Fibroblast of gingiva (primary cell): Measurements from ENCODE around the gene IFT57.
A peak's percentile ranks its signal among the peaks of the same experiment; 100 is the strongest.
"Not testable (repeated sequence)": the region's sequence is repeated elsewhere in the genome, so short reads cannot be mapped to it uniquely, and the experiment has no call there.

Experiments
- DNase-seq: peaks from one replicate; pipeline ENCODE4 v3.0.0-alpha.2; 2011; ENCODE audit warnings: low read depth

The IFT57 gene

DNA sequence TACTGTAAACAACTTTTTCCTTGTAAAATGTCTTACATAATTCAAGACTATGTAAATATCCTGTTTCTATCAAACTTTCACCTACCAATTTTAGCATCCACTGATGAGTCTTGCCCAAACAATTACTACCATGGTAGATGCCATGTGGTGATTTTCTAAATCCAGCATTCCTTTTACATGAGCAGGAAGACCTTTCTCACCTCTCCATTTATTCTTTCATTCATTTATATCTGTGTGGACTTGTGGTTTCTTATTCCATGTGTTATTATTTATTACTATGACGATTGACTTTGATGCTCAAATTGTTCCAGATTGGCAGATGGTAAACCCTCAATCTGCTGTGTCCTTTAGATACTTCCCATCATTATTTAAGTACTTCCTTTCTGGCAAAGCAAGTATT lies 62.4 kb downstream of the IFT57 start:
- DNase-seq, result peak; percentile 41

DNA sequence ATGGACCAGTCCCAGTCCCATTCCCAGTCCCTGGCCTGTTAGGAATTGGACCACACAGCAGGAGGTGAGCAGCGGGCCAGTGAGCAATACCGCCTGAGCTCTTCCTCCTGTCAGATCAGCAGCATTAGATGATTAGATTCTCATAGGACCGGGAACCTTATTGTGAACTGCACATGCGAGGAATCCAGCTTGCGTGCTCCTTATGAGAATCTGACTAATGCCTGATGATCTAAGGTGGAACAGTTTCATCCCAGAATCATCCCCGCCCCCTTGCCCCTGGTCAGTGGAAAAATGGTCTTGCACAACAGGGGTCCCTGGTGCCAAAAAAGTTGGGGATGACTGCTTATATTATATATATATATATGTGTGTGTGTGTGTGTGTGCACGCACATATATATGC lies 63.1 kb downstream of the IFT57 start:
- DNase-seq, result no peak

DNA sequence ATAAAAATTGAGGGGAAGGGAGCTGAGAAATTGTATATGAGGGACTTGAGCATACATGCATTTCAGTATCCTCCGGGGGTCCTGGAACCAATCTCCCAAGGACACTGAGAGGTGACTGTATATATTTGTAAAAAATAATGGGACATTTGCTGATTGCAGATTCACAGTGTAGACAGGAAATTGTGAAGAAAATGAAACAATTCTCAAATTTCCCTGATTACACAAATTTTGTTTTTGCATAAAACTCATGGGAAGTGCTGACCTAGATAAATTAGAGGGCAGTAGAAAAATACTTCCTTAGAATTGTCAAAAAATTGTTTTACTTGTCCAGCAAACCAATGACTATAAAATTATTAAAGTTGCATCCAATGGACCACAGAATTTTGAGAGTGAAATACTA lies 64.0 kb downstream of the IFT57 start:
- DNase-seq, result no peak

DNA sequence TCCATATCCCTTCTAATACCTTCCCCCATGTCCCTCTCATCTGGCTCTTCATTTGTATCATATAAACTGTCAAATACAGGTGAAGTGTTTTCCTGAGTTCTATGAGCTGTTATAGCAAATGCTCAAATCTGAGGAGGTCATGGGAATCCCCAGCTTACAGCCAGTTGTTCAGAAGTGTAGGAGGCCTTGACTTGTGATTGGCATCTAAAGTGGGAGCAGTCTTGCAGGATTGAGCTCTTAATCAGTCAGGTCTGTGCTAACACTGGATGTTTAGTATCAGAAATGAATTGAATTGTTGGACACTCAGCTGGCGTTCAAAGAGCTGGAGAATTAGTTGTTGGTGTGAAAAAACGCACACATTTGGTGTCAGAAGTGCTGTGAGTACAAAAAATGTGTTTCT lies 65.0 kb downstream of the IFT57 start:
- DNase-seq, result no peak

DNA sequence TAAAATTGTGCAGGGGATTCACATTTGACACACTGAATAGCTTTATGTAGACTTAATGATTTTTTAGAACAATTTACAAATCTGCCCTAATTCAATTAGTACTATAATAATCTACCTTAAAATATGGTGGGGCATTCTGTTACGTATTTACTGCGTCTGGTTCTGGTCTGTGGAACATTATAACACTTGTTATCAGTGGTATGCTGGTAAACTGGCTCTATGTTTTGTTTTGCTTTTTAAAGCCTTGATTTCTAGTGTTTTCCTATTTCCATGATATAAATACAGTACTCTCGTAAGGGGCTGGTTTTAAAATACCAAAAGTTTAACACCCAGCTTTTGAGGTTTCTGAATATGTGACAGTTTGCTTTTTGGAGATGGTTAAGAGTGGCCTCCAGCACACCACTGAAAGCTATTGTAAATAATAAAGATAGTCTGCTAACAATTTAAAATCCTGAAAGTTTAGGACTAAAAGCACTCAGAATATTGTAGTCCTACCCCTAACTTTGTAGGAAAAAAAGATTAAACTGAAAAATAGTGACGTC lies 65.8 kb downstream of the IFT57 start:
- no peak for DNase-seq

DNA sequence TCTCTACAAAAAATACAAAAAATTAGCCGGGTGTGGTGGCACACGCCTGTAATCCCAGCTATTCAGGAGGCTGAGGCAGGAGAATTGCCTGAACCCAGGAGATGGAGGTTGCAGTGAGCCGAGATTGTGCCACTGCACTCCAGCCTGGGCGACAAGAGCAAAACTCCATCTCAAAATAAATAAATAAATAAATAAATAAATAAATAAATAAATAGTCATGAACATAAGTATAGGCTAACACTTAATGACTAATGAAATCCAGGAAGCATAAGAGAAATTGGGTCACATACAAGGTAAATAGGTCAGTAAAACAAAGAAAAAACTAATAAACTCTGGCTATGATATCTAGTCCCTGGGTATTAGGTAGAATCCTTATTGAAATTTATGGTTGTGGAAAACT lies 66.6 kb downstream of the IFT57 start:
- DNase-seq, result not testable (repeated sequence)

DNA sequence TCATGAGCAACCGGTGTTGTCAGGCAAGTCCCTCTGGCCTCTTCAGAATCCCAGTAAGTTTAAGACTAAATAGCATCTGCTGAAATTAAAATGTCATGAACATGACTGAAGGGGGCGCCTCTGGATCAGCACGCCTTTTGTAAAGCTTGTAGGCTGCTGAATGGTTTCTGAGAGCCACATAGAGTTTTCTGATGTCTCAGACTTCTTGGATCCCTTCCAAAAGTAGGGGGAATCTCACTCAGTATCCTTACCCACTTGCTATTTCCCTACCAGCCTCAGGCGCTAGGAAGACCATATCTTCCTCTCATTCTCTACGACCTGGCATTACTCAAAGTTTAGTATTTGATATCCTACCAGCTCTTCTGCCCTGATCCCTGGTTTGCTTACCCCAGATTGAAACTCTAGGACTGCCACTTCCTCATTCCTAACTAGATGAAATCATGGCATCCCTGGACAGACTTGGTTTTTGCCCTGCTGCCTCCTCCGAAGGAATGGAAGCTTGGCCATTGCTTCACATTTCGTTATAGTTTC lies 68.7 kb downstream of the IFT57 start:
- peak; percentile 66 for DNase-seq

DNA sequence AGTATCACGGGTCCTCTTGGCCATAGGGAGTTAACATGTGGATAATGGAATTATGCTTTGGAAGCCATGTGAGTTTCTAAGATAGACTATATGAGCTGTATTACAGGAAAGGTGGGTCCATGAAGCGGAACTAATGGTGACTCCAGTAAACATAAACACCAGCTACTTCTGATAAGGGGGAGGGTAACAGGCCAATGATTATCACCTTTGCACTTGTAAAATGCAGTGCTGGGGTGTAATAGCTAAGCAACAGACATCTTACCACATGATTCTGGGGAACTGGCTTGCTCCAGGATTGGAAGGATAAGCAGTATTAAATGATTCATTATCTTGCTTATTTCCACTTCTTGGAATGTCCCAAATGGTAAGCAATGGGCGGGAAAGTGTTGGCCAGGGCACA lies 70.0 kb downstream of the IFT57 start:
- no peak for DNase-seq

DNA sequence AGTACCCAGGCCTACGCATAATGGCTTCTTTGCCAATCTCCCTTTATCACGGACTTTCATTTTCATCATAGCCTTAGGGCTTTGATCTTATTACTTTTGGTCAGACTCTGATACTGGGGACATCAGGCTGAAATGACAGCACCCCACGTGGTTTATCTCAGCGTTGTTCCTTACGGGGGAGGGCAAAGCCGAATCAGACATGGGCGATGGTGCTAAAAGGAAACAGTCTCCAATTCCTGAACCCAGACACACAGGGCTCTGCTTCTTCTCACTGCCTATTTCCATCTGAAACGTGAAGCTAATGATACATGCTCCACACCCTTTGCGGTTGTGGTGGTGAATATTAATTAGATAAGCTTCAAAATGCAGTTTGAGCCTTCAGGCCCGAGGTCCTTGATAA lies 72.0 kb downstream of the IFT57 start:
- no peak for DNase-seq

DNA sequence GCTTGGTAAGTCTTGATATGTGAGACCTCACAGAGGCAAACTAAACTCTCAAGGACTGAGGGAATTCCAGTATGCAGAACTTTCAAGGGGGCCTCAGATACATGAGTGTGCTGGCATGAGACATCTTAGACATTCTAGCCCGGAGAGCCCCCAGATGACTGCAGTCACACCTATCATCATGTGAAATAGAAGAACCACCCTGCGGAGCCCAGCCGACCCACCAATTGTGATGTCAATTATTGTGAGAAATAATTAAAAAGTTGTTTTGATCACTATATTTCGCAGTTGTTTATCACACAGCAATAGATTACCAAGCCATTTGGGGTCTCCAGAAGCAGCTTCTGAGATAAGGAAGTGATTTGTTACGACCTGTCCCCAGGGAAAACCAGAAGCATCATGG lies 76.1 kb downstream of the IFT57 start:
- no peak for DNase-seq

DNA sequence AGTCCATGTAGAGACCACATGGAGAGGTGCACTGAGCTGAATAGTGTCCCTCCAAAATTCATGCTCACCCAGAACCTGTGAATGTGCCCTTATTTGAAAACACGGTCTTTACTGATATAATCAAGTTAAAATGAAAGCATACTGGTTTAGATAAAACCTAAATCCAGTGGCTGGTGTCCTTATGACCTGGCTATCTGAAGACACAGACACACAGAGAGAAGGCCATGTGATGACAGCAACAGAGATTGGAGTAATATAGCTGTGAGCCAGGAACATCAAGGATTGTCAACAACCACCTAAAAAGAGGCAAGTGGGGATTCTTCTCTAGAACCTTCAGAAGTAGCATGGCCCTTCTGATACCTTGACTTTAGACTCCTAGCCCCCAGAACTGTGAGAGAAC lies 76.6 kb downstream of the IFT57 start:
- no peak for DNase-seq

DNA sequence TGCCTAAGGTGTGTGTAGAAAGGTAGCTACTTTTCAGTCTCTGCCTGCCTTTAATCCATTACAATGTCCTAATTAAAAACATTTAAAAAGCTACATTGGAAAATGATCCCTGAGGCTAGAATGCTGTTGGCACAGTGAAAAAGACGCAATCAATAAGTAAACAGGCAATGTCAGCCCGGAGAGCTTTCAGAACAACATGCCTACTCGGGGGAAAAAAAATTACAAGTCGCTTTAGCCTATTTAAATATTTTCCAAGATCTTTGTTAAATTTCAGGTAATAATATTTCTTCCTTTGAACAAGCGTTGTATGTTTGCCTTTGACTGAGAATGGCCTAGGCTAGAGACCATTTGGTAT lies 84.8 kb downstream of the IFT57 start:
- no peak for DNase-seq

DNA sequence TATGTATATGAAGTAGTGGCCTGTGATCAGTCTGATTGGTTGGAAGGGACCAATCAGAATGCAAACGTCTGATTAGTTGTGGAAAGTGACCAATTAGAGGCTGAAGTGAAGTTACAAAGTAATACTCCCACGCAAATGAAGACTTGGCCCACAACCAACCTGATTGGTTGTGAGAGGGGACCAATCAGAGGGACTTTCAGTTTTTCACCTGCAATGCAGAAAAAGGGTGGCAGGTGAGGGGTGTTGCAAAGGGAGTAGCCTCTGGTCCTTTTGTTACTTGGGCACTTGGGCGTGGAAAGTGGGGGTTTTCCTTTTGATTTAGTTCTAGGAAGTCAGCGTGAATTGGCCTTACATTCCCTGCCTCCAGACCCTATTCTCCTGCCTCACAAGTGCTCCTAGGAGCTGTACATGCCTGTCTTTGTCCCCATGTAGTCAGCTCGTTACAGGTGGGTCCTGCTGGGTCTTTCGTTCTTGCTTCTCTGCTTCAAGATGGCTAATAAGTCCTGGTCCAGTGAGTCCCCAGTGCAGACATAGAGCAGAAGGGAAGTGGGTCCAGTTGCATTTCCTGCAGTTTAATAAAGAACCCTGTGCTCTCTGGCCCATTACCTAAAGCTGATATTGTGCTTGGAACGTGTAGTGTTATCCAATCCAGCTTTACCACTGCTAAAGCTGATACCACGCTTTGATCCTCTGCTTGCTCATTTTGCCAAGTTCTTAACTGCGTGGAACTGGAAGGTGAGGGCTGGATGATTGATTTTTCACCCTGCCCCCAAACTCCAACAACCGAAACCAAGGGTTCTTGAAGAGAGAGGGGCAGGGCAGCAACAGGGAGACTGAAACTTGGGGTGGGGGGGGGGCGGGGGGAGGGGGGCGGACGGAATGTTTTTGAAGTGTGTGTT lies 85.4 kb downstream of the IFT57 start:
- no peak for DNase-seq

DNA sequence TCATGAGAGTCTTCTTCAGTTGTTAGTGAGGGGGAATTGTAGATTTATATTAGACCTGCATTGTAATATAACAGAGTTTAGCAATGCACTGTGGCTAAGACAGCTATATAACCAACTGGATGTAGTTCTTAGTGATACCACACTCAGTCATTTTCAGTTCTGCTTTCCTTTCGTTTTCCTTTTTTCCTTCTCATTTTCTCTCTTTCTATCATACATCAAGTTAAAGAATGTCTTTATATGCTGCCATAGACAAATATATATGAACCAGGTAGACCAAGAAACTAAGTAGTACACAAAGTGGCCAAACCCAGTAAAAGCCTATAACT lies 87.7 kb downstream of the IFT57 start:
- DNase-seq, result no peak

DNA sequence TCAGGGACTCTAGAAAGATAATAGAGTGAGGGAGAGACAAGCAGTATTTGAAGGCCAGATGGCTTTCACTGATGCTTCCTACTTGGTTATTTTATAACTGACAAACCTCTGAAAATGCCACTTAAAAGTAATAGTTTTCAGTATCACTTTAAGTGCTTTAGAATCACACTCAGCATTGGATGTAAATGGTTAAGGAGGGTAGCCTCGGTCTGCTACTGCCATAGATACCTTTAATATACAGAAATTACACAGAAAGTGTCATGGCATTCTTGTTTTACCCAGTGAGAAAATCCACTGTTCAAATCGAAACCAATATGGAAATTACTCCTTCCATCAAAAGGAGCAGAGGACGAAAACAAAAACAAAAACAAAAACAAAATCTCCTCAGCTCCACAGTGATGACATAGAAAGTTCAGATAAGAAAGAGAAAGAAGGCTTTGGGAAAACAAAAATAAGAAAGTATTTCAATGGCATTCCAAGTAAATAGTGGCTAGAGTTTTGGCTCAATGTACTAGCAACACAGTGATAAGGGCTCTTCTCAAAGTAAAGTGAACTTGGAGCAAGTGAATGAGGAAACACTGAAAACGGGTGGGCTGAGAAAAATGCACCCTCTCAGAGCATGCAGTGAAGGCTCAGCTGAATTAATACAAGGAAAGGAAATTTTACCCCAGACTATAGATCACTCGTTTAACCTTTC lies 88.2 kb downstream of the IFT57 start:
- no peak for DNase-seq

DNA sequence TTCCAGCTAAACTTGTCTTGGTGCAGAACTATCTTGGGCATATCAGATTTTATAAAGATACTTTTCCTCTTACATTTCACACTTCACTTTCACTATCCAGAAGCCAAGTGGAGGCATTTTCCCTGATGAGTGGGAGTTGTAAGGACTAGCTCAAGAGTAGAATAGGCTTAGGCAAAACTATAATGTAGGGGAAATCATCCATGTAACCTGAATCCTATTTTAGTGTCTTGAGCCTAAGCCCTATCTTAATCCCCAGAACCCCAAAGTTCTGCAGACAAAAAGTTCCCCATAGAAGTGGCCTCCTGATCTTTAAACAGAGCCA lies 89.2 kb downstream of the IFT57 start:
- no peak for DNase-seq

DNA sequence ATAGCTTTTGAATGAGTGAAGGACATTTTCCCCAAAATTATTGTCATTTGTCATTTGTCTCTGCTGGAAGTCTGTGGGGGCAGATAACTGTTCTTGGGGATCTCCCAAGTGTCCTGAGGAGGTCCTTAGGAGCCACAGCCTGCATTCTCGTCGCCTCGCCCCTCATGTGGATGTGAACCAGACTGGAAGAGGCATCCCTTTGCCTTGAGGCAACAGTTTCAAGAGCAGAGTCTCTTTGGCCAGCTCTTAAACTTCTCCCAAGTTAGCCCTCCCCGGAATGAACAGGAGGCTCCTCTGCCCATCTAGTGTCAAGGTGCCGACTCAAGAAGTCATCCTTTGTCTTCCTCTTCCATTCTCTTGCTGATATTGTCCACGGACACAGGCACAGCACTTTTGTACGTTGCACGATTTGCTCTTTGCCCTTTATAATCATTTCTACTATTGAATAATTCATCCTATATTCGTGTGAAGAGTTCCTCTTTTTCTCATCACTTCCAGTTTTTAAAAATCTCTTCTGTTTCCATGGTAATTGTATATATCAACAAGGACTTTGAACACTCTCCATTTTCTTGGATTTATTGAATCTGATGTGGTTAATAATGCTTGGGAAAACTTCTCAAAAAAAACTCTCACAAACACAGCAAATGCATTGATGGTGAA lies 90.6 kb downstream of the IFT57 start:
- no peak for DNase-seq

DNA sequence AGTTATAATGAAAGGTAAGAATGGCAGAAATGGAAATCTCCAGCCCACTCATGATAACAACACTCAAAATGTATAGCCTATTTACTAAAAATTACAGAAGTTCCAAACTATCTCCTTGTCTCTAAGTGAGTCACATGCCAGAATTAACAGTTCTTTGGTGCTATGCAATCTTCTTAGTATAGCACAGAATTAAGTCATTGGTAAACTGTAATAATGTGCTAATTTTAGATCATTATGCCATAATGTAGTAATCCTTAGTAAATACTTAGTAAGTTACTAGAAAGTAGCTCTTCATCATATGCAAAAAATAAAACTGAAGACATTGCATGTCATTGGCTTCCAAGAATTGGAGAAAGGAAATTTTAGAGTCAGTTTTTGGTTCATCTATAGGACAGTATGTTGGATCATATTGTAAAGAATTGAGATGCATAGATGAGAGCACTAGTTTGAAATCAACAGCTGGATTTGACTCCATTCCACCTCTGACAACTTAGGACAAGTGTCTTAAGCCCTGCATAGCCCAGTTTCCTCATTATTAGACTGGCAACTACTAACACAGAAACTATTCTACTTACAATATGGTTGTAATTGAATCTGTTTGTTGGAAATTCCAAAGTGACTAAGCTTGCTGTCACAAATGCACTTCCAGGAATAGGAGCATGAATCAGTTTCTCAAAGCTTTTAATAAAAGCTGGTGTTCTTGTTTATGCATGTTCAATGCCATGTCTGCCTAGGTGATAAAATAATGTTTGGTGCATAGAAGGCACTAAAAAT lies 91.3 kb downstream of the IFT57 start:
- peak; percentile 86 for DNase-seq

DNA sequence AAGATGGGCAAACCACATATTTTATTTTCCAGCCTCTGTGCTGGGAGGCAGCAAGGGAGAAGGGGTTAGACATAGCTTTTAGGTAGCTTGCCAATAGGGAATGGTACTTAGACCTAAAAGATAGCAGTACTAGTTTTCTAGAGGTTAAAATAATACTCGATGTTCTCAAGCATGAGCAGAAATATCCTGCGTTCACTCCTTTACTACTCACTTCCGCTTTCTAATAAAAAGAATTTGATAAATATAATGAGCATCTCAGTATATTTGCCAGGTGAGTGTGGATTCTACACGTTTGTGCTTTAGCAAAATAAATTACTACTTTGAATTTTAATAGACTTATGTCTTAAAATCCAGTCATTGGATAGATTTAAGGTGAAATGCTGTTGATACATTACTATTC lies 92.0 kb downstream of the IFT57 start:
- no peak for DNase-seq

DNA sequence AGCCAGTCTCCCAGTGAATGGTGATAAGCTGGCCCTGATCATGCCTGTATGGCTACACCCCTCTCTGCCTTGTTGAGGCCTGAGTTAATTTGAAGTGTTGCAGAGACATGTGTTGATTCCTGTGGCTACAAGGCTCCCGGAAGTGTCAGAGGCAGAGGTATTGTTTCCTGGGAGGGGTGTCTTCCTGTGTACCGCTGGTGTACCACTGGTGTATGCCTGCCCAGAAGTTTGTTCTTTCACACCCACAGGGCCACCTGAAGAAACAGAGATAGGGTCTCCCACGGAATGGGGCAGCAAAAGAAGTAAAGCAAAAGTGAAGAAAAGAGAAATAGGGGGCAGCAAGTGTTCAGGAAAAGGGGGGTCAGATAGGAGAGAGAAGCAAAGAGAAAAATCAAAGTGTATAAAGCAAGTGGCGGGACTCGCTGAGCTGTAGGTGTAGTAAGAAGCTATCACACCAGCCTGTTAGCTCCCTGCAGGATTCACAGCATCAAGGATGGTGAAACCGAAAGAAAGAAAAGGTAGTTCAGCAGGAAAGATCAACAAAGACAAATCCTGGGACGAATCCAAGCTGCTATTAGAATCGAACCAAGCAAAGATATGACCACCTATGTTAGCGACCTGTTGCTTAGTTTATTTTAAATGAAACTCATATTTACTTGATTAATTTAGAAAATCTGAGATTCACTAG lies 94.8 kb downstream of the IFT57 start:
- DNase-seq, result no peak

DNA sequence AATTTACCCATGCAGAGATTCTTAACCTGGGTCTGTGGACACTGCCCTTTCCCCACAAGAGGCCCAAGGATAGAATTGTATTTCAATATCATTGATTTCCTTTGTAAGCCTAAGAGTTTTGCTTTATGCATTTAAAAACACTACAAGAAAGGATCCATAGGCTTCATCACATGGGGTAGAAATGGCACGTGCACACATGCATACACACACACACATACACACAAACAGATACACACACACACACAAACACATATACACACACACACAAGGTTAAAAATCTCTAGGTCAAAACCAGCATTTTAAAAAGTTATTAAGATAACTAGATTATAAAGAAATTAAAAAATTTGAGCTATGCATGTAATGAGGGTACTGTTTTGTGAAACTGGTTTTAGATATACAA lies 95.9 kb downstream of the IFT57 start:
- no peak for DNase-seq
